SU-DHL-6 (cell line): Measurements from ENCODE around the gene TATDN2.

Experiments
- EZH2phosphoT487 ChIP-seq: fragments of 200-600 bp; sonication (generic), shearing (Covaris generic); conservative IDR thresholded peaks from 2 replicates; pipeline ENCODE4 v1.6.1; 2018; ENCODE audit warnings: mild to moderate bottlenecking, antibody characterized with exemption, low read length, moderate library complexity, mixed read lengths
- TF ChIP-seq, protein P1 (sequence below): fragments of 200-600 bp; sonication (generic); IDR thresholded peaks from one replicate; pipeline ENCODE4 v1.5.1; 2017; ENCODE audit warnings: antibody characterized with exemption, mild to moderate bottlenecking, low read length, moderate library complexity; ENCODE audit not compliant: insufficient read depth, poor library complexity, severe bottlenecking

DNA sequence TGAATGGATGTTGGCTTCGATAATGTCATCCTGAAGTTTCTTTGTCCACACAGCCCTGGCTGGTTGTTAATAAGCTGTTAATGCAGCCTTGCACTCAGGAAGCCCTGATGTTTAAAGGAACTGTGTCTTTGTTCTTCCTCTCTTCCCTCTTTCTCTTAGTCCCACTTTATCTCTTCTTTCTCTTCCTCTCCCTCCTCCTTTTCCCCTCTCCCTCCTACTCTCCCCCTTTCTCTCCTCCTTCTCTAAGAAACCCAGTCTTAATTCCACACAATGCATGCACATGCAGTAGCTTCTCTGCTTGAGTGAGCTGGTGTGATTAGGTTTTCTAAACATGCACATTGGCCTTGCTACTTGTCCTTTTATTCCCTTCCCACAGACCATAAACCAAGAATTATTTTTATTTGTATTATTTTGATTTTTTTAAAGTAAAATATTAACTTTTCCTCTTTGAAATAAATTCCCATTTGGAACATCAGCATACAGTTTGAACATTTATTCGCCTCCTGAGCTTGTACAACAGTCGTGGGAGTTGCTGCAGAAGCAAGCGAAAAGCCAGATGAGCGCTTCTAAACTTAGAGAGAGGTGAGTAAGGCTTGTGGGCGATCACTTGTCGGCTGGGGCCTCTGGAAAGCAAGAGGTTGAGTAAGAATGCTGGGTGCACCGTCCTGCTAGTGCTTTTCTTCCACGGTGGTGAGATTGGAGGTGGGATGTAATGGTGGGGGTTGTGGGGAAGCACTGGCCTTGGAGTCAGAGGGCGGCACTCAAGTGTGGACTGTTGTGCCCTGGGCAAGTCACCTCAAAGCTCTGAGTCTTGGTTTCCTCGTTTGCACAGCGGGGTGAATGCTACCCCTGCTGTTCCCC, 37.2 kb downstream of the TATDN2 start:
- TF ChIP-seq, protein P1, sequence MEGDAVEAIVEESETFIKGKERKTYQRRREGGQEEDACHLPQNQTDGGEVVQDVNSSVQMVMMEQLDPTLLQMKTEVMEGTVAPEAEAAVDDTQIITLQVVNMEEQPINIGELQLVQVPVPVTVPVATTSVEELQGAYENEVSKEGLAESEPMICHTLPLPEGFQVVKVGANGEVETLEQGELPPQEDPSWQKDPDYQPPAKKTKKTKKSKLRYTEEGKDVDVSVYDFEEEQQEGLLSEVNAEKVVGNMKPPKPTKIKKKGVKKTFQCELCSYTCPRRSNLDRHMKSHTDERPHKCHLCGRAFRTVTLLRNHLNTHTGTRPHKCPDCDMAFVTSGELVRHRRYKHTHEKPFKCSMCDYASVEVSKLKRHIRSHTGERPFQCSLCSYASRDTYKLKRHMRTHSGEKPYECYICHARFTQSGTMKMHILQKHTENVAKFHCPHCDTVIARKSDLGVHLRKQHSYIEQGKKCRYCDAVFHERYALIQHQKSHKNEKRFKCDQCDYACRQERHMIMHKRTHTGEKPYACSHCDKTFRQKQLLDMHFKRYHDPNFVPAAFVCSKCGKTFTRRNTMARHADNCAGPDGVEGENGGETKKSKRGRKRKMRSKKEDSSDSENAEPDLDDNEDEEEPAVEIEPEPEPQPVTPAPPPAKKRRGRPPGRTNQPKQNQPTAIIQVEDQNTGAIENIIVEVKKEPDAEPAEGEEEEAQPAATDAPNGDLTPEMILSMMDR, result no peak
- TF ChIP-seq EZH2phosphoT487, result no peak
